Ureter (tissue), 1 donor: ENCODE results near the gene IL1B. TPM values are rescaled to one million over a fixed set of nuclear protein-coding genes. Genes with fewer than 3 reads are reported as not detected.
"Not testable (repeated sequence)": the region's sequence is repeated elsewhere in the genome, so short reads cannot be mapped to it uniquely, and the experiment has no call there.

Experiments
- DNase-seq: peaks from one replicate; pipeline ENCODE4 v3.0.0-alpha.2; 2020; ENCODE audit warnings: low spot score
- total RNA-seq: library from RNA; stranded (reverse); gene quantifications from one replicate; pipeline ENCODE4 v1.2.4, GENCODE V29; 2023
- donor health status: DM: yes; HTN: yes; CAD: no.

IL1B gene
- total RNA-seq, 1 donor from 2014 or later = 3.5 TPM

DNA sequence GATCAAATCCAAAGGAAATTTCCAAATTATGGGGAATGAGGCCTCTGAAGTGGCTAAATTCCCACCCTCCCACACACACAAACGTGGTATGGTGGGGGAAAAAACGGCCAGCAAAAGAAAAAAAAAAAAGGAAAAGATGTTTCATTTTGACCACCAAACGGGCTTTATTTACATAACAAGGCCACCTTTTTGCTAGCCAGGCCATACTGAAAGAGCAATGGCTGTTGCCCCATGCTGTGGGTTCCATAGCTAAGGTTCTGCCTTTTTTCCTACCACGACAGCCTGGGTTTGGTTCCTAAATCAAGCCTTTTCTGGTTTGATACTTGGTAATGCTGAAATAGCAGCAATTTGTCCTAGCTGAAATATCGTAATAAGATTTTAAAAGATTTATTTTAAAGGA is 14.0 kb upstream of the IL1B start:
- DNase-seq = no peak

DNA sequence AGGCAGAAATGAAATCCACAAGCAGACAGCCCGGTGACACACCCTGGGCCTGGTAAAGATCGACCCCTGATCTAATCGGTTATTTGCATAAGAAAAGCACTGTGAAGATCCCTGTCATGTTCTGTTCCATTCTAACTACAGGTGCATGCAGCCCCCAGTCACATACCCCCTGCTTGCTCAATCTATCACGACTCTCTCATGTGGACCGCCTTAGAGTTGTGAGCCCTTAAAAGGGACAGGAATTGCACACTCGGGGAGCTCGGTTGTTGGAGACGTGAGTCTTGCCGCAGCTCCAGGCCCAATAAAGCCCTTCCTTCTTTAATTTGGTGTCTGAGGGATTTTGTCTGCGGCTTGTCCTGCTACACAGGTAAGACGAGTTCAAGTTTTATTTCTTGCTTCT is 13.4 kb upstream of the IL1B start:
- no peak for DNase-seq

DNA sequence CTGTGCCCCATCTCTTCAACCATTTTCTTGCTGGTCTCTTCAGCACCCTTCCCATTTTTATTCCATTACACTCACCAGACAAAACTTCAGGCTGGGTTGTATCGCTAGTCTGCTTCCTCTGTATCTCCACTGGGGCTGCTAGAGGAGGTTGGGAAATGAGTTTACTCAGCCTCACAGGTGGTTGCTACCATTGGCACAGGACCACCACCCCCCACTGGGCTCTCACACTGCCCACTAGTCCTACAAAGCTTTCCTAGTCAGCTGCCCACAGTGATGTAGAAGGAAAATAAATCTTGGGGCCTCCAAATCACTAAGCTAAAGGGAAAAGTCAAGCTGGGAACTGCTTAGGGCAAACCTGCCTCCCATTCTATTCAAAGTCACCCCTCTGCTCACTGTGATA is 12.3 kb upstream of the IL1B start:
- DNase-seq = no peak

DNA sequence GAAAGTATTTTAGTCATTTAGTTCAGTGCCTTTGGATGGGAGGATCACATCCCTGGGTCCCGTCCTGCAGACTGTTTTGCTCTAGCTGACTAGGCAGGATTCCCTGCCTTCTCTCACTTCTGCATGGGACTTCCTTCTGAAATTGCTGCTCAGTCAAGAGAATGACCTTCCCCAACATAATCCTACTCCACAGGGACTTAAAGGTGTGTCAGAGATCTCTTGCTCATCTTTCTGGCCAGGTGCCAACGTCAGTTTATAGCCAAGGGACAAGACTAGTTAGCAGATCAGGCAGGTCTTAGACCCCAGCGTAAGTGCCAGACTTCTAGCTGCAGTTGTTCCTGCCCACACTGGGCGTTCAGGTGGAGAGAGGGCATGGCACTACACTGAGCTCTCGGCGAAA is 9.5 kb upstream of the IL1B start:
- no peak for DNase-seq

DNA sequence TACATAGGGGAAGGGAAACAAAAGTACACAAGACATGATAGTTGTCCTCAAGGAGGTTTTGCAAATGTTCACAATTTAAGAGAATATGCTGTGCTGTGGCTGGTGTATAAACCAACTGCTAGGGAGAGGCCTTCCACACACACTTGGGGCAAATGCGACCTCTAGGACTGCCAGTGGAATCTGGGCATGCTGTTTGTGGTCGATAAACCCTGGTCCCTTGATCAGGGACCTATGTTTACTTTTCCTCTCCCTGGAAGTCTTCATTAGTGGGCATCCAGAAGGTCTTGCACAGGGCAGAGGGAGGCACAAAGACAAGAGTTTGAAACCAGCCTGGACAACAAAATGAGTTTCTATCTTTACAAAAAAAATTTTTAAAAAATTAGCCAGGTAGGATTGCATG is 7.3 kb upstream of the IL1B start:
- DNase-seq = no peak

DNA sequence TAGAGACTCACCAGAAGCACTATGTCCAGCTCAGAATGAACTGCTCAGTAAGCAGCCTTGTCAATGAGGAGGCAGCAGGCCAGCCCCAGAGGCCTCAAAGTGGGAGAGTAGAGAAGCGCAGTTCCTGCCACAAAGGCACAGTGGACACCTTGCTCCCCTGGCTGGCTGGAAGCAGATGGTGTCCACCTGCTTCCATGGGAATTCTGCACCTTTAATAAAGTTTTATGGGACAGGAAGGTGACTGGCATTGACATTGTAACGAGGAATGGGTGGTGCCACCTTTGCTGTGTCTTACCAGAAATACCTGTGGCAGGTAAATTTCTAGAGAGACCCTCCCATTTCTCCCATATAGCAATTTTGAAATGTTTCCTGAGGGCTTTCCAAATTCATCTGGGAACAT is 6.7 kb upstream of the IL1B start:
- DNase-seq = no peak

DNA sequence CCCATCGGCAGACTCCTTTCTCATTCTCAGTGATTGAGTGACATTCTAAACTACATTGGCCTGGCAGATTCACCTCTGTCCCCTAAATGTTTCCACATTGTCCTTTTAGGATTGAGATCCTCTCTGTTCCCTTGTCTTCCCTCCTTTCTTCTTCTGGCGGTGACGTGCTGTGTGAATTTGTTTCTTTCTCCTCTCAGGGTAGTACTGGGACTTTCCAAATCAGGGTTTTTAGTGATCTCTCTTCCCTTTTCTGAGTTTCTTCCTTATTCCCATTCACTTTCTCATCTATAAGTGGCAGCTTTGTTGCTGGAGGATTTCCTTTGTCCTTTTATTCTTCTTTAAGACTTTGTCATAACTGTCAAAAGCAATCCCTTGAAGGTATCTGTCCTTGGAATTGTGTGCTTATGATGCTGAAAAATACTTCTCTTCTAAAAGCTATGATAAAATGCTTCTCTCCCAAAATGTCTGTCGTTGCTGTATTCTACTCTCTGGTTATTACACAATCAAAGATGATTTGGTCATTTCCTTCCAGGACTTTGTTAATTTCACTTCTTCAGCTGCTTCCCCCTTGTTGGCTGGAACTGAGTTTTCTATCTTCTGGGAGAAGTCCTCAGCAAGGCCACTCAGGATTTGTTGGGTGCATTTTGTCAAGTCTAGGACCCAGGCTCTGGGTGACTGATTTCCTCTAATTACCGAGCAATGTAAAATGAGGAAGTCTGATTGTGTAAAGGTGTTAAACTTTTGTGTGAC is 4.9 kb upstream of the IL1B start:
- no peak for DNase-seq

DNA sequence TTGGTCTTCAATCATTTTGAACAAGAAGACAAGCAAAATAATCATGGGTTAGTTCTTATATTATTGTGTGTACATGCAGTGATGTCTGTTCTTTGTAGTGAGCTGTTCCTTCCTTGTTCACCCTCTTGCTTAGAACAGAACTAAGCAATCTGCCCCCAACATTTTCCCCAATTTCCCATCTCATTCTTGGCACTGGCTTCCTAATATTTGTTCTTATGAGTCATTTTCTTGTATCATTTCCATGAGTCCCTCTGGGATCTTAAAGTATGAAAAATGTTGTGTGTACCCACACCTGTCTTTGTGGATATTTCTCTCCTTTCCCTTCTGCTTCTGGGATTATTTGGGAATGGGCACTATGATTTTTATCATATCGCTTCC is 3.5 kb upstream of the IL1B start:
- DNase-seq = no peak

DNA sequence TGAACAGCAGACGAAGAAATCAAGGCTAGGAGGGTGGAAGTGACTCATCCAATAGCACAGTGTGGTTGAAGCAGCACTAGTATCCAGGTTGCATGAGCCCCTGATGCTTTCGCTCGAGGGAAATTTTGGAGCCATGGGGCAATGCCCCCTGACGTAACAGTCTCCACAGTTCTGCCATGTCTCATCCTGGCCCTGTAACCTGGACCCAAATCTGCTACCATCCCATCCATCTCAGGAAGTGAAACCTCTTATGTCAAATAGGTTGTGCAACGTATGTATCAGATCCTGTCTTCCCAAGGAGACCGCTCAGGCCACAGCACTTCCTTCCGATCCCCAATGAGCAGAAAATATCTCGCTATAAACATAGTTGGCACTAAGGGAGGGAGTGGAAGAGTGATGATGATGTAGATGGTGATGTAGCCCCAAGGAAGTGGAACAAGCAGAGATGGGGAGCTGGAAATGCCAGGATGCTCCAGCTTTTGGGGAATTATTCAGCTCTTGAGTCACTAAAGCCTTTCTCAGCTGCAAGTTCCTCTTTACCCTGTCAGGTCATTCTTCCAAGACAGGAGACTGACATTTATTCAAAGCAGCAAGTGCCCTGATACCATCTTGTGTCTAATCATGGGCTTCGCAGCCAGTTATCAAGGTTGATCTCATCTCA is 3.0 kb upstream of the IL1B start:
- no peak for DNase-seq

DNA sequence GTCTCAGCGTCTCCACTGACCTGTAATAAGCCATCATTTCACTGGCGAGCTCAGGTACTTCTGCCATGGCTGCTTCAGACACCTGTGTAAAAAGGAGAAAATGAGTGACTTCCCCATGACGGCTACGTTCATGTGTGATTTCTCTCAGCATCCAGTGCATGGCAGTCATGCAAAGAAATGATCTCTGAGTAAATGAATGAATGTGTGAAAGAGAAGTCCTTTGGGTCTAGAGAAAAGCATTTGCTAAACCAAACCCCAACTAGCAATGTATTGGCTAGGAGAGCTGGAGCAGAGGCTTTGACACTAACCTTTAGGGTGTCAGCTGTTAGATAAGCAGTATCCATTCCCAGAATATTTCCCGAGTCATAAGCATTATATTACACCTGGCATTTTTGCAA is 417 bp downstream of the IL1B start:
- no peak for DNase-seq

DNA sequence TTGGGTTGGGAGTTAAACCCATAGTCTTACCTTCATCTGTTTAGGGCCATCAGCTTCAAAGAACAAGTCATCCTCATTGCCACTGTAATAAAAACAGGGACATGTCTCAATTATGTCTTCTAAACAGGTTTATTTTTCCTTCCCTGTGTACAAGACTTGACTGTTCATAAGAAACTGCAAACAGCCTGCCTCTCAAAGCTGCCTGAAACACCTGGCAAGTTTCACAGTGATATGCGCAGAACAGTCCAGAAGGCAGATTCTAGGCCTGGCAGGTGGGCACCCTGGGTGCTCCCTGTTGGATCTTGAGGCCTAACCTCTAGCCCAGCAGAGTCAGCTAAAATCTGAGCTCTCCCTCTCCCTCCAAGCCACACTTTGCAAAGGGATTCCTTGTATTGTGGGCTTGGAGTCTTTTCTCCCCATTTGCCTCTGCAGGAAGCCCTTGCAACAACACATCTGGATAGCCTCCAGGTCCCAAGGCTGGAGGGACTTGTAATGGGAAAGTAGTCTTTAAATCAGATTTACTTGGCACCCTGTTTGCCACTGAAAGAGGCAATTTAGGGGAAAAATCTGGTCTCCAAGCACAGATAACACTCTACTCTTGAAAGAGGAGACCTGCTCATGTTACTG is 930 bp downstream of the IL1B start:
- no peak for DNase-seq

DNA sequence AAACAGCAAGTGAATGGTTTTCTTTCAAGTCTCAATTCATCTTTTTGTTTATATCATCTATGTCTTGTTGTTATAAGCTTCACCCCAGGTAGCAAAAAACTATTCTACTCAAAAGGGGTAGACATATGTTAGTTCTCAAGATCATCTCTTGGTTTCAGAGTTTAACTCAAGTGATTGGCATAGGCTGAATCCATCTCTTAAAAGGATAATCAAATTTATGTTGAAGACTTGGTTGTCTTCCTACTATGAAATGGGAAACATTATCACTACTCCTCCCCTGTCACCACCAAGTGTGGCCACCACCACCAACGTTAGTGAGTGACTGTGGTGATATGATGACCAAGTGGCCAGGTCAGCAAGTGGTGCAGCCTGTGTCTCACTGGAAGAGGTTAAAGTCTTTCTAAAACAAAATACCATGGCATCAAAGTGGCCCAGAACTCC is 1.5 kb downstream of the IL1B start:
- no peak for DNase-seq

DNA sequence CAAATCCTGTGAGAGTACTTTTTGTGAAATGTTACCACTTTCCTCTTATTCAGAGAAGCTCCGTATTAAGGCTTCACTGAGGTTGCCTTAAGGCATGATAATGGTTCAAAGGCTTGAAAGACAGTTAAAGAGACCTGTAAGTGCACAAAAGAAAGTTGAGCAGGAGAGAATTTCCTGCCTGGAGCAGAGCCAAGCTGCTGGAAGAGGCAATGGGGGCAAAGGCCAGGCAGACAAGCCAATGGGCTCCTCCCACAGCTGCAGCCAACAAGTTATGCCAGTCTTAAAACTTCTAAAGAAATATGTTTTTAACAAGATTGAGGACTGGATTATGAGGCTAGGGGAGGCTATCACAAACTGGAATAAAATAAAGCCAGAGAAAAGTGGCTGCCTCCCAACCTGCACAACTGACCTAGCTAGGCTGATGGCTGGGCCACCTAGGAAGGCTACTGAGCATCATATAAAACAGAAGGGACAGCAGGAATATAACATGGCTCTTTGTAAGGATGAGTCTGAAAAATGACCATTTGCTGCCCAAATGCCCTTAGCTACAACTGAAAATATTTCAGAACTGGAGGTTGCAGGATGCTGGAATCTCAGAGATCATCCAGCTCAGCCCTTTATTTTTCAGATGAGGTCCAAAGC is 2.1 kb downstream of the IL1B start:
- peak; percentile 78 for DNase-seq

DNA sequence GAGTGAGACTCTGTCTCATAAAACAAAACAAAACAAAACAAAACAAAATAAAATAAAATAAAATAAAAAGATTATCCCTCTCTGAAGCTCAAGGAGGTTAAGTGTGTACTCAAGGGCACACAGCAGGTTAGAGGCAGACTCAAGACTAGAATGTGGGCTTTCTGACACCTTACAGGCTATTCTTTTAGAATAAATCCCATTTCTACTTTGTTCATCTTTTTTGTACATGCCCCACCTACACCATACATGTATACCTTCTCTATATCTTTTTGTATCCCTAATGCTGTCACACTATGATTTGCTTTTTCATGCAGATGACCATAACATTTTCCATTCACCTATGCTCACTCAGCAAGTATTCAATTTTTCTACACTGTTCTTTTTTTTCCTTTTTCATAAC is 2.6 kb downstream of the IL1B start:
- DNase-seq = no peak

DNA sequence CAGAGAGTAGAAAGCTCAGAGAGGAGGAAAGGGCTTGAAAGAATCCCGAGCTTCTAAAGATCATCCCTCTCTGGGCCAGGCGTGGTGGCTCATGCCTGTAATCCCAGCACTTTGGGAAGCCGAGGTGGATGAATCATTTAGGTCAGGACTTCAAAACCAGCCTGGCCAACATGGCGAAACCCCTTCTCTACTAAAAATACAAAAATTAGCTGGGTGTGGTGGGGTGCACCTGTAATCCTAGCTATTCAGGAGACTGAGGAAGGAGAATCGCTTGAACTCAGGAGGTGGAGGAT is 3.0 kb downstream of the IL1B start:
- not testable (repeated sequence) for DNase-seq

DNA sequence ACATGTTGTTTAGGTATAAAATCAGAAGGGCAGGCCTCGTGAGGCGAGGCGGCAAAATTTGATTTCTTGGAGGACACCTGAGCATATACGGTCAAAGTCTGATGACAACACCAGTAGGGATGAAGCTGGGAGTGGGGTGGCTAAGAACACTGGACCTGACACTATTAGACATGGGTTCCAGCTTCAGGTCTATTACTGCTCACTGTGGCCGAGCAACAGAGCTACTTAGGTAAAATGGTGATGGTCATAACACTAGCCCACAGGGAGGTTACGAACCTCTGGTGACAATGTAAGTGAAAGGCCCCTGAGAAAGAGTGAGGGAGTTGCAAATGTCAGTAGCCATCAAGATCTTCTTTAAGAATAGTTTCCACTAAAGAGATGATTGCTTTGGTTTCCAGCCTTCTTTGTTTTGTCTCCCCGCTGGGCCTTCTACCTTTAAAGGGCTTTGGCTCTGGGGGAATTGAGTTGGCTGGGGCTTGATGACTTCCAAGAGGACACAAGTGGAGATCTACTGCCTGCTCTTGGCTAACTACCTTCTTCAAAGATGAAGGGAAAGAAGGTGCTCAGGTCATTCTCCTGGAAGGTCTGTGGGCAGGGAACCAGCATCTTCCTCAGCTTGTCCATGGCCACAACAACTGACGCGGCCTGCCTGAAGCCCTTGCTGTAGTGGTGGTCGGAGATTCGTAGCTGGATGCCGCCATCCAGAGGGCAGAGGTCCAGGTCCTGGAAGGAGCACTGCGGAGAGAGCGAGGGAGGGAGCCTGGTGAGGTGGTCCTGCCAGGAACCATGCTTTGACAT is 3.5 kb downstream of the IL1B start:
- no peak for DNase-seq

DNA sequence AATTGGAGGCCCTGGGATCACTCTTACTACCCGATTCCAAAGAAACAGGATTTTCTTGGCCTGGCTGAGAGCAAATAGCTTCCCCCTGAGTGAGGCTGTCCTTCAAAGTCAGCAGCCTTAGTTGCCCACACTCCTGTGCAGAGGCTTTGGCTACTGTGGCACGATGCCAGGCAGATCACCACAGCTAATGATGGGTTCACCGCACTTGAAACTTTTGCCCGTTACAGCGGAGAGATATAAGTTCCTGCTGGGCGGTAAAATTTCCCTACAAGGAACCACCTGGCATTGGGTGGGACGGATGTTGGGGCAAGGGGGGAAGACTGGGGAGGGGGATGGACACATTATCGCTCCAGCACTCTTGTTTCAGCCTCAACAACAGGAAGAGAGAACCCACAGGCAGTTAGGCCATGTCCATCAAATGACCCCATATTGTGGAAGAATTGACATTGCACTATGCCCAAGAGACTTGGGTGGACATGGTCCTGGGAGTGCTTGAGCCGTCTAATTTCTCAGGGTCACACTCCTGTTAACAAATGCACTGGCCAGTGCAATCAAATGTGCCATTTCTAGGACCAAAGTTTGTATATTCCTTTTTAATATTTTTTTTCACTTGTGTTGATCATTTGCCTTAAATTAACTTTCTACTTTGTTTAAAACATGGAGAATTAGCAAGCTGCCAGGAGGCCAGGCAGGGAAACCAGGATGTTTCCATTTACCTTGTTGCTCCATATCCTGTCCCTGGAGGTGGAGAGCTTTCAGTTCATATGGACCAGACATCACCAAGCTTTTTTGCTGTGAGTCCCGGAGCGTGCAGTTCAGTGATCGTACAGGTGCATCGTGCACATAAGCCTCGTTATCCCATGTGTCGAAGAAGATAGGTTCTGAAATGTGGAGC is 4.4 kb downstream of the IL1B start:
- DNase-seq = no peak

DNA sequence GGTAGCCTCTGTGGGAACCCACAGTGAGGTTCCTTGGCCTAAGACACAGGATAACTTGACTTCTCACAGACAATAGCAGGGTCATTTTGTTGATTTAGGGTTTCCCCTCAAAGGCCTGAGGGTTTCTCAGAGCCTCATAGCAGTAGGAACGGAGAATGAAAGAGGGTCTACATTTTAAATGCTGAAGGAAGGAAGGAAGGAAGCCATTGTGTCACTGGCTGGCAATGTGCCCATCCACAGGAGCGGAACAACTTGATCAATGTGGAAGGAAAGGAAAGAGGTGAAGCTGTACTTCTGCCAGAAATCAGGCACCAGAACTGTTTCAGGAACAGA is 5.1 kb downstream of the IL1B start:
- no peak for DNase-seq

DNA sequence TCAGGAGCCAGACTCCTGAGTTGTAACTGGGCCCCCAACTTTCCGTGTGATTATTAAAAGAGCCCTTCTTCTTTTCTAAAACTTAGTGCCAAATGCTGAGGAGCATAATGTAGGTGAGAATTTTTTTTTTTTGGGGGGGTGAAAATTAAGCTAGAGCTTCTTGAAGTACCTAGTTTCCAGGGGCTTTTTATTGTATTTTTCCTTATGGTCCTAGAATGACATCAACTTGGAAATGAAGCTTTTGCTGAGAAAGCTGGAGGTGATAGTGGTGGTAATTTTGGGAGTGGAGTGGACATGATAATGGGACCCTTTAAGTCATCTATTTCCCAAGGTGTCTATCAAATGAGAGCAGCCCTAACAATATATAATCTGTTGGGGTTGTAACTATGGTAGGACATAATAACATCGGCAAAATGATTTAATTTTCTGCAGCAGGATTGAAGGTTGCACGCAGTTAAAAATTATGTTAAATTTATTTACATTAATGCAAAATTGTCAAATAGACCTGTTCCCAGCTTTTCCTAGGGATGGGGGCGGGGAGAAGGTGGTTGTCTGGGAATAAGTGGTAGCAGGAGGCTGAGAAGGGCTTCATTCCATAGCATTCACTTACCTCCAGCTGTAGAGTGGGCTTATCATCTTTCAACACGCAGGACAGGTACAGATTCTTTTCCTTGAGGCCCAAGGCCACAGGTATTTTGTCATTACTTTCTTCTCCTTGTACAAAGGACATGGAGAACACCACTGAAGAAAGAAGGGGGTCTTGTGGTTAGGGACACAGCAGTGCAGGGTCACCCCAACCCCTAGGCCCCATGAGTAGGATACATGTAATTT is 5.7 kb downstream of the IL1B start:
- DNase-seq = no peak

DNA sequence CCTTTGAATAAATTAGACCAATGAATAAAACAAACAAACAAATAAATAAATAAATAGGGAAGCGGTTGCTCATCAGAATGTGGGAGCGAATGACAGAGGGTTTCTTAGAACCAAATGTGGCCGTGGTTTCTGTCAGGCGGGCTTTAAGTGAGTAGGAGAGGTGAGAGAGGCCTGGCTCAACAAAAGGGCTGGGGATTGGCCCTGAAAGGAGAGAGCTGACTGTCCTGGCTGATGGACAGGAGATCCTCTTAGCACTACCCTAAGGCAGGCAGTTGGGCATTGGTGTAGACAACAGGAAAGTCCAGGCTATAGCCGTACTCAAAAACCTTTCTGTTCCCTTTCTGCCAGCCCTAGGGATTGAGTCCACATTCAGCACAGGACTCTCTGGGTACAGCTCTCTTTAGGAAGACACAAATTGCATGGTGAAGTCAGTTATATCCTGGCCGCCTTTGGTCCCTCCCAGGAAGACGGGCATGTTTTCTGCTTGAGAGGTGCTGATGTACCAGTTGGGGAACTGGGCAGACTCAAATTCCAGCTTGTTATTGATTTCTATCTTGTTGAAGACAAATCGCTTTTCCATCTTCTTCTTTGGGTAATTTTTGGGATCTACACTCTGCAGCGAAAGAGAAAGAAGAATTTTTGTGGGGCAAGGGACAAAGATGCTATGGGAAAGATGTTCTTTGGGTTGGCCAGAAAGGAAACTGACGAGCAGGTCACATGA is 6.5 kb downstream of the IL1B start:
- no peak for DNase-seq
